ENCODE data around the gene UGT1A1.

Gene UGT1A1

DNA sequence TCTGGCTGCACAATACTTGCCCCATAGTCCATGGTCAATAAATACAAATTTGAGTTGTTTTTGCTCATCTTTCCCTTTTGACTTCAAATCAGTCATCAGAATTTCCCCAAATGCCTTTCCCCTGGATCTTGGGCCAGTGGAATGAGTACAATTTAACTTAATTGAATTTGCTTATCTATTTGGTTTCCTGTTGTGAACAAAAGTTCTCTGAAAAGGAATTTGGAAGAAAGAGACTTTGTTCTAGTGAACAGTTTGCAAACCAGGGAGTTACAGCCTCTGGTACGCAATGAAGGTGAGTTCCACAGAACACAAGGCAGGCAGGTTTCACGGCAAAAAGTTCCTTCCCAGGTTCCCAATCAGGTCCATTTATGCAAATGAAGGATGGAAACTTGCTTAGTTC is 1.2 kb upstream of the UGT1A1 start:
- no peak for DNase-seq

DNA sequence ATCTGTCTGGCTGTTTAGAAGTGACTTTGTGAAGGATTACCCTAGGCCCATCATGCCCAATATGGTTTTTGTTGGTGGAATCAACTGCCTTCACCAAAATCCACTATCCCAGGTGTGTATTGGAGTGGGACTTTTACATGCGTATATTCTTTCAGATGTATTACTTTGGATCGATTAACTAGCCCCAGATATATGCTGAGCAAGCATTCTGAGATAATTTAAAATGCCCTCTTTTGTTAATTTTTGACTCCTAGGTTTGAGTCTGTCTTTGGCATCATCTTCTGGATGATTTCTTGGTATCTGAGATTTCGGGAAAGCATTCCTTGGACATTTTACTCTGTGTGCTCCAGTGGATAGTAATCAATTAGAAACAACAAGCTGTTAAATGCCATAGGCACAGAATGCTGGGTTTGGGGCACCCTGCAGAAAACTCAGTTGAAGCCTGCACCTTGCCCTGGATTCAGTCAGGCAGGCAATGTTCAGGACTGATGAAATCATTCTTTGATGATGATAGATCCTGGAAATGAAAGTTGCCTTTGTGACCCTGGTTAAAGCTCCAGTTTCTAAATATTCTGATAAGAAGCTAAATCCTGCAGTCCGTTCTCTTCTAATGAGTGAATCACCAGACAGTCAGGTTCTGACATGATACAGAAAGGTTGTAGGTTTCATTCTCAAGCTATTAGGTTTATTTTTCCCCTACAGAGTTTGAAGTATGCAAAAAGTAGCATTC is 1.1 kb downstream of the UGT1A1 start:
- no peak for DNase-seq

DNA sequence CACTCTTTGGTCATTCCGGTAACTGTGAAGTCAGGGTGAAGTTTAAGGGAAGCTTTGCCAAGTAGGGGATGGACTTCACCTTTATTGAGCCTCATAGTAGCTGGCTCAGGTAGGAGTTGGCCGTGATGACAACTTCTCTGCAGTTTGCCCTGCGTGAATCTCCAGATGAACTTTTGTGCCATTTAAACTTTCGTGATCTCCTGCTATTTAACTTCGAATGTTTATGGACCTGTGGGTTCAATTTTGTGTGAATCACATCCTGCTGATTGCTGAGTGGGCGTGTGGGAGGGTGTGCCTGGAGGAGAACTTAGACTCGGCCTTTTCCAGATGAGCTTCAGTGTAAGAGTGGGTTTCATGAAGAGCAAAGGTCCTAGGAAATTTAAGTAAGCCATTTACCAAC is 4.2 kb downstream of the UGT1A1 start:
- DNase-seq: no peak

DNA sequence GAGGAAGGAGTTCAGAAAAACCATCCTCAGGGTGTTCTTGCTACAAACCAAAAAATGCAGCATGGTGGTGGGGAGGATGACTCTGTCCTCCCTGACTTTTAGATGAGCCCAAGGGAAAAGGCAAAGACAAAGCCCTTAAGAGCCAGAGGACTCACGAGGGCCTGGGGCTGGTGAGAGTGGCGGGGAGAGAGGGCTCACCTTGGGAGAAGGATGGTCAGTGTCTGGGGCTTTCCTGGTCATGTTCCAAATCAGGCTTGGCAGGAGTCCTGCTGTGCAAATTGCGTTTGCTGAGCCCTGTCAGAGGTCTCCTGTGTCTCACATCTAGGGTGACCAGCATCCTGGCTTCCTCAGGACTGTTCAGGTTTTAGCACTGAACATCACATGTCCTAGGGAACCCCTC is 4.7 kb downstream of the UGT1A1 start:
- DNase-seq: no peak

DNA sequence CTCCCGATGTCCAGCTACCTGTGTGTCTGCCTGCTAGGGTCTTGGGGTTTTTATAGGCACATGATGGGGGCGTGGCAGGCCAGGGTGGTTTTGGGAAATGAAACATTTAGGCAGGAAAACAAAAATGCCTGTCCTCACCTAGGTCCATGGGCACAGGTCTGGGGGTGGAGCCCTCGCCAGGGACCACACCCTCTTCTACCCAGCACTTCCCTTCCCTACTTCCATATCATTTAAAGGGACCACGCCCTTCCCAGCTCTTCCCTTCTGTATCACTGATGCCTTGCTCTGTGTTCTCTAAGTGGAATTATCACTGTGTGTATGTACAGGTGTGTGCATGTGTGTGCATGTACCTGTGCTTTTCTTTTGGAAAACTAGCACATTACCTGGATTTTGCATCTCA is 6.3 kb downstream of the UGT1A1 start:
- DNase-seq: no peak

DNA sequence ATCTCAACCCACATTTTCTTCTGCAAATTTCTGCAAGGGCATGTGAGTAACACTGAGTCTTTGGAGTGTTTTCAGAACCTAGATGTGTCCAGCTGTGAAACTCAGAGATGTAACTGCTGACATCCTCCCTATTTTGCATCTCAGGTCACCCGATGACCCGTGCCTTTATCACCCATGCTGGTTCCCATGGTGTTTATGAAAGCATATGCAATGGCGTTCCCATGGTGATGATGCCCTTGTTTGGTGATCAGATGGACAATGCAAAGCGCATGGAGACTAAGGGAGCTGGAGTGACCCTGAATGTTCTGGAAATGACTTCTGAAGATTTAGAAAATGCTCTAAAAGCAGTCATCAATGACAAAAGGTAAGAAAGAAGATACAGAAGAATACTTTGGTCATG is 8.0 kb downstream of the UGT1A1 start:
- no peak for DNase-seq

DNA sequence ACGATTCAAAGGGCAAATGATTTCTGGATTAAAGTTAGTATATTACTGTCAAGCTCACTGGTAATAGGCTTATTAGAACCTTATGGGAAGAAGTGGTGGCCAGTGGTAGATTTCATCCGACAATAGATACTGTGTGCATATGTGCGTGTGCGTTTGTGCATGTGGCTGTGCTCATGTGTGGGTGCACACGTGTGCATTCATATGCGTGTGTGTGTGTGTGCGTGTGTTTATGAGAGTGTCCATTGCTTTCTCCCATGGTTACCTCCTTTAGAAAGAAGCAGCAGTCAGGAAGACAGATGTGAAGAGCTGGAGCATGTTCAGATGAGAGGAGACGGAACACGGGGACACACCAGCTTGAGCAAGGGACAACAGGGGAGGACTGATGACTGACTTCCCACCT is 9.2 kb downstream of the UGT1A1 start:
- no peak for DNase-seq

DNA sequence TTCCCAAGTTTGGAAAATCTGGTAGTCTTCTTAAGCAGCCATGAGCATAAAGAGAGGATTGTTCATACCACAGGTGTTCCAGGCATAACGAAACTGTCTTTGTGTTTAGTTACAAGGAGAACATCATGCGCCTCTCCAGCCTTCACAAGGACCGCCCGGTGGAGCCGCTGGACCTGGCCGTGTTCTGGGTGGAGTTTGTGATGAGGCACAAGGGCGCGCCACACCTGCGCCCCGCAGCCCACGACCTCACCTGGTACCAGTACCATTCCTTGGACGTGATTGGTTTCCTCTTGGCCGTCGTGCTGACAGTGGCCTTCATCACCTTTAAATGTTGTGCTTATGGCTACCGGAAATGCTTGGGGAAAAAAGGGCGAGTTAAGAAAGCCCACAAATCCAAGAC is 12.1 kb downstream of the UGT1A1 start:
- no peak for DNase-seq

DNA sequence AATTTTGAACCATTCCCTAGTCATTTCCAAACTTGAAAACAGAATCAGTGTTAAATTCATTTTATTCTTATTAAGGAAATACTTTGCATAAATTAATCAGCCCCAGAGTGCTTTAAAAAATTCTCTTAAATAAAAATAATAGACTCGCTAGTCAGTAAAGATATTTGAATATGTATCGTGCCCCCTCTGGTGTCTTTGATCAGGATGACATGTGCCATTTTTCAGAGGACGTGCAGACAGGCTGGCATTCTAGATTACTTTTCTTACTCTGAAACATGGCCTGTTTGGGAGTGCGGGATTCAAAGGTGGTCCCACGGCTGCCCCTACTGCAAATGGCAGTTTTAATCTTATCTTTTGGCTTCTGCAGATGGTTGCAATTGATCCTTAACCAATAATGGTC is 12.5 kb downstream of the UGT1A1 start:
- no peak for DNase-seq

DNA sequence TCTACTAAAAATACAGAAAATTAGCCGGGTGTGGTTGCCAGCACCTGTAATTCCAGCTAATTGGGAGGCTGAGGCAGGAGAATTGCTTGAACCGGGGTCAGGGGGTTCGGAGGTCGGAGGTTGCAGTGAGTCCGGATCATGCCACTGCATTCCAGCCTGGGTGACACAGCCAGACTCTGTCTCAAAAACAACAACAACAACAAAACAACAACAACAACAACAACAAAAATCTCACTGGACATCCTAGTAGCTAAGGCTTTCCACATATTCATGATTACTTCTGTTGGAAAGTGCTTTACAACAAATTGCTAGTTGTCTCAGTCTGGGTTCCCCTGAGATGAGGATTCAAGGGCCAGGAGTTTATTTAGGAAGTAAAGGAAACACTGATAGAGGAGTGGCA is 13.8 kb downstream of the UGT1A1 start:
- DNase-seq: no peak

DNA sequence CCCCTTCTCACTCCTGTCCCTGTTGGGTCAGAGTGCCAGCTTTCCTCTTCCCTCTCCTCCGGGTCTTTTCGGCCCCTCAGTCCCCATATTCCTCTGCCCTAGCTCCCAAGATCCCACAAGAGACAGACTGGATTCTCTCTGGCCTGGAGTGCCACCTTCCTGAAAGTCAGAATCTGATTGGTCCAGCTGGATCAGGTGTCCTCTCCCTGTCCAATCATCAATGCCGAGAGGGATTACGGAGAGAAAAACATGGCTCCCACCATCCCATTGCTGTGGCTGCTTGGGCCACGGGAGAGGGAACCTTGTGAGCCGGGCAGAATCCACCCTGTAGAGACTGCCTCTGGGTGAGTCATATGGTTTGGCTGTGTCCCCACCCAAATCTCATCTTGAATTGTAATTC is 15.3 kb downstream of the UGT1A1 start:
- no peak for DNase-seq

DNA sequence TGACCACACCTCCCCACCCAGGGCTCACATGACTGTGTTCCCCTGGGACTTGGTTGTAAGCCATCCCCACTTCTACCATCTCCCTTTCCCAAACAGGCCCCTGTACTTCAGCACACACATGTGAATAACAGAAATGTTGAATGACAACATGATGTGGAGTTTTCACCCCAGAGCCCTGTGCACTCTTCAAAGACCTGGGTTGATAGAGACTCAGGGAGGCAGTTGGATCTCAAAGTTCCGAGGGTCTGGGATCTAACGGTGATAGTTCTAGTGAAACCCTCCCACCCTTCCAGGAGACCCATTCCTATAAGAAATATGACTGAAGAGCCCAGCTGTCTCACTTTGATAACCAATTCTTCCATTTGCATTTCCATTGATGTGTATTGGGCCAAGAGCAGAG is 18.0 kb downstream of the UGT1A1 start, which contains the start of gene MROH2A:
TSS of gene MROH2A (plus strand) at position 301 of the 400 bp plus-strand sequence. CDS start 1,029 bp downstream, outside the sequence.
- DNase-seq: no peak

DNA sequence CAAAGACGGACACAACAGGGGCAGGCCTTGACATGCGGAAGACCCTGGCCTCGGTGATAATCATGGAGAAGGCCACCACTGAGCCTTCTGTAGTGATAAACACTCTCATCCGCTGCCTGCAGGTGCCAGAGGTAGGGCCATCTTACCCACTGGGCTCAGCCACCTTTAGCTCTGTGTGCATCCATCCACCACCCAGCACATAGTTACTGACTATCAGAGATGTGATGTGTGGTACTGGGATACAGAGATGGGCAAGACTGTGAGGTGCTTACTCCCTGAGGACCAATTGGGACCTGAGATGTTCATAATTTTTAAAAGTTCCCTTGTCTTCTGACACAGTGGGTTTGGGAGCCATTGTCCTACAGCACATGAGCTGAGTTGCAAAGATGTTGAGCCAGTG is 19.7 kb downstream of the UGT1A1 start:
- no peak for DNase-seq

DNA sequence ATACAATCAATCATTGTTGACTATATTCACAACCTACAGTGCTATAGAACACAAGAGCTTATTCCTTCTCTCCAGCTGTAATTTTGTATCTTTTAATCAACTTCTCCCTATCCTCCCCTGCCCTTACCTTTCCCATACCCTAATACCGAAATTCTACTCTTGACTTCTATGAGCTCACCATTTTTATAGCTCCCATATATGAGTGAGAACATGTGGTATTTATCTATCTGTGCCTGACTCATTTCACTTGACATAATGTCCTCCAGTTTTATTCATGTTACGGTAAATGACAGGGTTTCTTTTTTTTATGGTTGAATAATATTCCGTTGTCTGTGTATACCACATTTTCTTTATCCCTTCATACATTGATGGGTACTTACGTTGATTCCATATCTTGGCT is 20.7 kb downstream of the UGT1A1 start:
- no peak for DNase-seq

DNA sequence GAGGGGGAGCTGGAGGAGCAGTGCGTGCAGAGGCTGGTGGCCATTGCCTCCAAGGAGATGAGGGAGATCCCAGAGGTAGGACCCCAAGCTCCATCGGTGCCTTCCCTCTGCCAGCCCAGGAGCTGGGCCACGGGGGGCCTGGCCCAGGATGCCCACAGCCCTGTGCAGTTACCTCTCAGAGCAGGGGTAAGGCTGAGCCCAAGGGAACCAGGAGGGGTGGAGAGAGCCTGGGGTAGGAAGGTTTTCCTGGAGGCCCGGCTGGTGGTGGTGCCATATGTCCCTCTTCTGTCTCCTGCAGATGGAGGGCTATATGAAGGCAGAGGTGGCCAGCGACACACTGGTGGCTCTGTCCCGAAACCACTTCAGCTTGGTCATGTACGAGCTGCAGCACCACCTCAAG is 29.5 kb downstream of the UGT1A1 start:
- DNase-seq: no peak

DNA sequence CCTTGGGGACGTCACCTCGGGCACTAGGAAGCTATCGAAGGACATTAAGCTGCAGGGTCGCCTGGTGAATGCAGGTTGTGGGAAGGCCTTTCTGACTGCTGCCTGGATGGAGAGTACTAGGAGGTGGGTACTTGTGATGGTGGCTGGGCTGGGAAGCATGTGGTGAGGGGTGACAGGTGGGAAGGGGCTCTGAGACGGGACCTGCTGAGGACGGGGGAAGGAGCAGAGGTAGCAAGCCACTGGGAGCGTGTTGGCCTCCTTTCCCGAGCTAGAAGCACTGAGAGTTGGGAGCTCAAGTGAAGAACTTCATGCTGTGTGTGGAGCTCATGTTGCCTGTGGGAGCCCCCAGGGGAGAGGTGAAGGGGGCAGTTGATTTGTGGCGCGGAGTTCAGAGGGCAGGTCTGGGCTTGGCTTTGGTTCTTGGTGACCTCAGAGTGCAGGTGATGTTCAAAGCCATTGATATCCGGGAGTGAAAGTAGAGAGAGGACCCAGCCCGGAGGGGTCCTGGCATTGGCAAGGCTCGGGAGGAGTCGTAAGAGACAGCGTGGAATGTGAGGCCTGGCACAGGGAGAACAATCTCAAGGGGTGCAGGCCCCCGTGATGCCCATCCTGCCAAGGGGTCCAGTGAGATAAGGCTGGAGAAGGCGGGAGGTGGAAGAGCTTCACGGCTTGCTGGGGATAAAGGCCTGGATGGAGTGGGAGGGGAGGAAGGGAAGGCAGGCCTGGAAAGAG is 31.2 kb downstream of the UGT1A1 start:
- DNase-seq: no peak

DNA sequence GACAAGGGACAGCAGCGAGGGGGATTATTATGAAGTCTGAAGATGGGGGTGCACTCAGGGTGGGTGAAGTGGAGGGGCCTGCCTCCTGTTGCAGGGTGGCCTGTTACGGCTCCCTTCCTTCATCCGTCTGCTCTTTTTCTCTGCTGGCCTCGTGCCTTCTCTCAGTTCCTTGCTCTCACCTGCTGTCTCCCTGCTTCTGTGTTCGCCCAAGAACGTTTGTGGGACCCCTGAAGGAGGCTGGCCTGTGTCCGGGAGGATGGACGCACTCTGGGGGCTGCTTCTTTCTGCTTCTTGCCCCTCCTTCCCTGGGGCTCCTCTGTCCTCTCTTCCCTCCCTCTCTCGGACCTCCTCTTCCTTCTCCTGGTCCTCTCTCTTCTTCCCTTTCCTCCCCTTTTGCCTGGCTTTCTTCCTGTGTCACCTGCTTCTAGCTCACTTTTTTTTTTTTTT is 31.8 kb downstream of the UGT1A1 start:
- DNase-seq: no peak

DNA sequence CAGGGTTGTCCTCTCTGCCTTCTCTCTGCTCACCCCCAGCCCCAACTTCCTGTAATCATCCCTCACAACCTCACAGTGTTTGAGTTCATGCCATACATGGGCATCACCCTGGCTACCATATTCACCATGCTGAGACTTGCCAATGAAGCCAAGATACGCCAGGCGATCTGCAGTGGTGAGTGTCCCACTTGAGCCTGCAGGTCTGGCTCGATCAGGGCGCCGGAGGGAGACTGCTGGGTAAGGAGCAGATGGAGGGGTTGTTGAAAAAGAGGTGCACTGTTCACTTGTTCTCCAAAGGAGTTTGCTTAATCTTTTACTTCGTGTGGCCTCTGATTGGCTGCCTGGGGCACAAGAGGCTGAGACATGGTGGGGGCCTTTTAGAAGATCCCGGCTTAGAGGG is 32.6 kb downstream of the UGT1A1 start:
- no peak for DNase-seq

DNA sequence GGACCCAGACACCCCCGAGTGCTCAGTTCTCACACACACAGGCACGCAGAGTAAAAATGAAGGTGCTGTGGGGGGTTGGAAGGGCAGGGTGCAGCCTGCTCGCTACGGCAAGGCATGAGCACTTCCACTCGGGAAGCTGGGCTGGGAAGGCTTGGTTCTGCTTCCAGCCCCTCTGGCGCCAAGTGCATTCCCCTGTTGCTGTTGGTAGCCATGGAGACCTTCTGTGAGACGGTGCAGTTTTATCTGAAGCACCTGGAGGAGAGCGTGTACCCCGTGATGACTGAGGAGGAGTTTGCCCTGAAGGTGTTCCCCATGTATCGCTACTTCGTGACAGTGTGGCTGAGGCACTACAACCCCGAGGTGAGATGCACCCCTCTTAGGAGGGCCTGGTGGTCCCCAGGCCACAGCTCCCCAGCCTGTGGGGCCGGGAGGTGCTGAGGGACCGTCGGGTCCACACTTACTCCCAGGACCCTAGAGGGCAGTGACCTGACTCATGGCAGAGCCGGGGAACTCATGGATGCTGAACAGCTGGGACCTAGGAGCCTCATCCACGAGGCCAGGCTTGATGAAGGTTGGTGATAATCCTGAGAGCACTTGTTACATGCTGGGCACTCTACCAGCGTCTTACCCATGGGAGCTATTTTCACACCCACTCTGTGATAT is 33.5 kb downstream of the UGT1A1 start:
- DNase-seq: no peak

DNA sequence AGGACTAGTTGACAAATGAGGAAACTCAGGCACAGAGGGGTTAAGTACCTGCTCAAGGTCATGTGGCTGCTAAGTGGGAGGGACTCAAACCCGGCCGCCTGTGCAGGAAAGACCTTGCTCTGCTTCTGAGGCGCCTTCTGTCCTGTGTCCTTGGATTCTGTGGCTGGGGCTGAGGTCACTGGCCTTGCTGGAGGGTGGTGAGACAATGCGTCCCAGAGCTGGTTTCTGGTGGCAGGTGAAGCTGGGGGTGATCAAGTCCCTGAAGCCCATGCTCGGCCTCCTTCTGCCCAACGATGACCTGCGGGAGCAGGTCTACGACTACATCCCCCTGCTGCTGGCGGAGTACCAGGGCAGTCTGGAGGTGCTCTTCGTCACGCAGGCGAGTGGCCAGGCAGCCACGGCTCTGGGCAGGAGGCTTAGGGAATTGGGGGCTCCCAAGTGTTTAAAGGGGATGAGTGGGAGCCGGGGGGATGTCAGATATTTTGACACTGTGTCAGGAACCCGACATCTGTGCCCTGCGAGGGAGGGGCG is 34.1 kb downstream of the UGT1A1 start:
- DNase-seq: no peak

DNA sequence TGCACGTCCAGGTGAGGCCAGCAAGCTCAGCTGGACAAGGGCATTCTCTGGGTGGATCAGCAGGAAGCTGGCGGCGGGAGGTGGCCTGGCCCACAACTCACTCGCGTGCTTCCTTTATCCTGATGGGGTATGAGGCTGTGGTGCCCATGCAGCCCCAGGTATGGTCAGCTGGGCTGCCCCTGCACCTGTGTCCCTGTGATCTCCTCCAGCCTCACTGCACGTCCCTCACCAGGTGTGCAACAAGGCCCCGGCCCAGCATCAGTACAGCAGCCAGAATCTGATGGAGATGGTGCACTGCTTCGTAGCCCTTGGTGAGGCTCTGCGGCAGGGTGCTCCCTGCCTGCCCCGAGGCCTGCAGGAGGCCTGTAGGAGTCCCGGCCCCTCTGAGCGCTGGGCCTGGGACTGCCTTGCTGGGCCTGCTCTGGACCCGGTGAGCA is 35.7 kb downstream of the UGT1A1 start:
- no peak for DNase-seq

DNA sequence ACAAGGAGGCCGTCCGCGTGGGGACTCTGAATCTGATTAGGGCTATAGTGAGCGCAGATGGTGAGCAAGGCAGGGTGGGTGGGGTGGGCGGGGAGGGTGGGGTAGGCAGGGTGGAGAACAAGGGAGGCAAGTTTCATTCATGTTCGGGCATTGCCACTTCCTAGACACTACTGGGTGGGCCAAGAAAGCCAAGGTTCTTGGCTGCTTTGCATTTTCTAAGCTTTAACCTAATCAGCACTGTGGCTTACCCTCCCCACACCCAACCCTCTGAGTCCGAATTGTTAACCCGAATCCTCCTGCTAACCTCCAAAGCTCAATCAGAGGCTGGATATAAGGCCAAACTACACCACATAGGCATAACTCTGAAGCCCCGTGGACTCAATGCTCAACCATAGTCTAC is 36.2 kb downstream of the UGT1A1 start:
- DNase-seq: no peak

DNA sequence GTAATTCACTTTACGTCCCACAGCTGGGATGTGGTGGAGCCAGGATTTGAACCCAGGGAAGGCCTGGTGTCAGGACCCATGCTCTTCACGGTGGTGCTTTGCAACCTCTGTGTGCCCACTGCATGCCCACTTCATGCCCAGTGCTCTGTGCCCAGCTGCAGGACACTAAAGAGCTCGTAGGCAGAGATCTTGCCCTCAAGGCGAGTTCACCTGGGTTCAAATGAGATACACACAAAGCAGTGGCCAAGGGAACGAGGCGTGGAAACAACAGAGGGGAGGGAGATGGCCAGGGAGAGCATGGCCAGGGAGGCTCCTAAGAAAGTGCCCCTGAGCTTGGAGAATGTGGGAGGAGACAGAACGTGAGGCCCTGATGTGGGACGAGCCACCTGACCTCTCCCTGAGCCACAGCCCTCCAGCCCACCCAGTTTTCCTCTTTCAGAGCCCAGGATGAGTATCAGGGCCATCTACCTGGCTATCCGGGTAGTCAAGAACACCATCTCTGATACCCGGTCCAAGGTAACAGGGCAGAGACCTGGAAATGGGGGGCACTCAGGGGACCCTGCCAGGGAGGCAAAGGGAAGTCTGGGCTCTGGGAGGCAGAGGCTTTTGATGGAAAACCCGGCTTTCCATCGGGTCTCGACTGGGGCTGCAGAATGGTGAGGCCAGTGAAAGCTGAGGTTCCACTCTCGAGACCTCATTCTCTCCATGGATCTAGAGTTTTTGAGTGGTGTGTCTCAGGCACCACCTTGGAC is 38.4 kb downstream of the UGT1A1 start:
- DNase-seq: no peak
